Muscle layer of duodenum (tissue), 2 donors: ENCODE data around the gene CDK14.

Source experiments
- H3K27ac ChIP-seq: one replicate; pipeline ENCODE4 v1.7.0; 2013; ENCODE audit warnings: mild to moderate bottlenecking, low read length
- H3K27me3 ChIP-seq: one replicate; pipeline ENCODE4 v1.7.0; 2013; ENCODE audit warnings: low read depth, mild to moderate bottlenecking, control low read depth, low read length
- H3K36me3 ChIP-seq, 2 donors: one replicate each; pipeline ENCODE4 v1.7.0; 2013; ENCODE audit warnings: low read length in 2 of 2, control low read depth in 1 of 2, mild to moderate bottlenecking in 1 of 2; ENCODE audit not compliant: insufficient read depth in 2 of 2, control insufficient read depth in 1 of 2
- H3K4me1 ChIP-seq, 2 donors: one replicate each; pipeline ENCODE4 v1.7.0; 2013; ENCODE audit warnings: low read length in 2 of 2, mild to moderate bottlenecking in 2 of 2, control low read depth in 1 of 2, moderate library complexity in 1 of 2; ENCODE audit not compliant: insufficient read depth in 2 of 2, control insufficient read depth in 1 of 2
- H3K4me3 ChIP-seq, 2 donors: one replicate each; pipeline ENCODE4 v1.7.0; 2013; ENCODE audit warnings: low read length in 2 of 2, low read depth in 1 of 2, mild to moderate bottlenecking in 1 of 2
- H3K9me3 ChIP-seq, 2 donors: one replicate each; pipeline ENCODE4 v1.7.0; 2013; ENCODE audit warnings: low read length in 2 of 2, control low read depth in 1 of 2, mild to moderate bottlenecking in 1 of 2; ENCODE audit not compliant: control insufficient read depth in 1 of 2
- donor health status: healthy.

The CDK14 gene

GRCh38 chr7:90597563-90598253 lies 1.6 kb downstream of the CDK14 start:
- H3K4me1 ChIP-seq: peaks cover 0 to 5% of the 10 kb centered on the region in 2 donors
- no peaks in the 10 kb centered on the region for H3K9me3 ChIP-seq
- H3K27me3 ChIP-seq: no peaks in the 10 kb centered on the region
- no peaks in the 10 kb centered on the region for H3K36me3 ChIP-seq
- peak overlapping the region; percentile 74 to 92 for H3K4me3 ChIP-seq
- H3K27ac ChIP-seq: no peak overlapping the region

GRCh38 chr7:90599038-90599437 lies 2.9 kb downstream of the CDK14 start:
- no peaks in the 10 kb centered on the region for H3K27me3 ChIP-seq
- H3K4me3 ChIP-seq: no peak overlapping the region
- H3K36me3 ChIP-seq: no peaks in the 10 kb centered on the region
- H3K27ac ChIP-seq: no peak overlapping the region
- H3K9me3 ChIP-seq: no peaks in the 10 kb centered on the region
- H3K4me1 ChIP-seq: peaks cover 0 to 5% of the 10 kb centered on the region in 2 donors

DNA sequence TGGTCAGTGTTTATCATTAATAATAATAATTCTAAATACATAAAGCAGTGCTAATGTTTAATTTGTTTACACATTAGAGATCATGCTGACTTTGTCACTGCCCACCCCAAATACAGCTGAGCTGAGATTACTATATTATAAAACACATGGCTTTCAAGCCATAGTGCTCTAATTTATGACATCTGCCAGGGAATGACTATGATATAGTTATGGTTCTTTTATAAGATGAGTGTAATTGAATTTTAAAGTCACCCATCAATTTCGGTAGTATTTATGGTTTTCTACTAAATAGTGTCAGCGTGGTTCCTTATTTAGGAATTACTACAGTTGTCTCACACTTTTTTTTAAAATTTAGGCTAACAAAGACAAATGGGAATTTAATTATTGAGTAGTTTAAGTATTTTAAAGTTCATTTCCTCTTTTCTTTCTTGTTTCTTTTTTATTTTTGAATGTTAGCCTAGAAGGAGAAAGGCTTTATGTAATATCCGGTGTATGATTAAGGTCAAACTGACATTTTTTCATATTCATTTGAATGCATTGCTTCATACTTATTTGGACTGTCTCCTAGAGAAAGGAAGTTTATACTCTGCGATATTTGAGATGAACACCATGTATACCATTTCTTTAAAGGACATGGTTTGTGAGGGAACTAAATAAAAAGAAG lies 3.9 kb downstream of the CDK14 start:
- no peaks in the 10 kb centered on the region for H3K27me3 ChIP-seq
- H3K27ac ChIP-seq: no peak overlapping the region
- no peaks in the 10 kb centered on the region for H3K9me3 ChIP-seq
- H3K36me3 ChIP-seq: no peaks in the 10 kb centered on the region
- H3K4me1 ChIP-seq: peaks cover 0 to 5% of the 10 kb centered on the region in 2 donors
- H3K4me3 ChIP-seq: no peak overlapping the region

GRCh38 chr7:90602303-90602702 lies 6.2 kb downstream of the CDK14 start:
- Histone ChIP-seq H3K4me1 (peaks cover 0 to 5% of the 10 kb centered on the region in 2 donors), H3K9me3 (no peaks in the 10 kb centered on the region), H3K36me3 (no peaks in the 10 kb centered on the region), H3K27me3 (no peaks in the 10 kb centered on the region), H3K4me3 (no peak overlapping the region), H3K27ac (no peak overlapping the region)

GRCh38 chr7:90603346-90603745 lies 7.2 kb downstream of the CDK14 start:
- no peaks in the 10 kb centered on the region for H3K36me3 ChIP-seq
- no peak overlapping the region for H3K4me3 ChIP-seq
- no peaks in the 10 kb centered on the region for H3K9me3 ChIP-seq
- no peaks in the 10 kb centered on the region for H3K27me3 ChIP-seq
- peaks cover 0 to 1% of the 10 kb centered on the region in 2 donors for H3K4me1 ChIP-seq
- H3K27ac ChIP-seq: no peak overlapping the region

GRCh38 chr7:90604383-90604782 lies 8.3 kb downstream of the CDK14 start:
- Histone ChIP-seq H3K4me1 (no peaks in the 10 kb centered on the region), H3K27ac (no peak overlapping the region), H3K9me3 (no peaks in the 10 kb centered on the region), H3K27me3 (no peaks in the 10 kb centered on the region), H3K4me3 (no peak overlapping the region), H3K36me3 (no peaks in the 10 kb centered on the region)

DNA sequence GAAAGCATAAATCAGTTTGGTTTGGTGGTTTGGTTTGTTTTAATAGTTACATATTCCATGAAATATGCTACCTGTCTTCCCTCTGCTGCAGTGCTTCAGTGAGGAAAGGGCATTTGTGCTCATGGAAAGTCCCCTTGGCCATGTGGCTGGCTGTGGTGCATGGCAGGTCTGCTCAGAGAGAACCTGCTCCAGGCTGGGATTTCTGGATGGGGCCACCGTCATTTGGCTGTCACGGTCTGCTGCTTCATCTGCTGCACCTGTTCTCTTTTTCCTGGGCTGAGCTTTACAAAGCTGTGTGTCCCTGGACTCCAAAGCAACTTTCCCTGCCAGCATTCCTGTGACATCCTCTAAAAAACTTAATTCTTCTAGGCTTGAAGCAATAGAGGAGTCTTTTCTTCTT lies 8.9 kb downstream of the CDK14 start:
- Histone ChIP-seq H3K27ac (no peak overlapping the region), H3K4me3 (no peak overlapping the region), H3K36me3 (no peaks in the 10 kb centered on the region), H3K4me1 (no peaks in the 10 kb centered on the region), H3K9me3 (no peaks in the 10 kb centered on the region), H3K27me3 (no peaks in the 10 kb centered on the region)

- Histone ChIP-seq H3K27ac (no peak overlapping the region), H3K9me3 (no peaks in the 10 kb centered on the region)
Measured at GRCh38 chr7:90607196-90607595, 11.1 kb downstream of the CDK14 start.

DNA sequence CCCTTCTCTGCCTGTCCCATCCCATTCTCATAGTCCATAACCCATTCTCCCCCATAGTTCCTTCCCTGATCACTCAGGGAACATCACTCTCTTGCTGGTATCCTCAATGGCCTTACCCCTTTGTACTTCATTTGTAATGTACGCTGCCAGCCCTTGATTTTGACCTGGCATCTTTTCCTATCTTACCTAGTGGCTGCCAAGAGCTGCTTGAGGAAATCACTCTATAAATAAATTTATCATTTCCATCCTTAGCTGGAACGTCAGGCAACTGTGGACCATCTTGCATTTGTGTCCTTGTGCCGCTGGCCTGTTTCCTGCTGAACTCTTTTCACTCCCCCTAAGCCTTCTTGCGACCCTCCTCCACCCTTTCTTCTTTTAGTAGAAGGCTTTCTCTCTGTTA lies 14.0 kb downstream of the CDK14 start:
- no peaks in the 10 kb centered on the region for H3K9me3 ChIP-seq
- H3K27me3 ChIP-seq: no peaks in the 10 kb centered on the region
- no peaks in the 10 kb centered on the region for H3K4me1 ChIP-seq
- H3K27ac ChIP-seq: no peak overlapping the region
- H3K4me3 ChIP-seq: no peak overlapping the region
- H3K36me3 ChIP-seq: no peaks in the 10 kb centered on the region

More at GRCh38 chr7:90607196-90607595, 11.1 kb downstream of the CDK14 start:
- H3K36me3 ChIP-seq: no peaks in the 10 kb centered on the region
- no peak overlapping the region for H3K4me3 ChIP-seq
- H3K27me3 ChIP-seq: no peaks in the 10 kb centered on the region
- no peaks in the 10 kb centered on the region for H3K4me1 ChIP-seq

DNA sequence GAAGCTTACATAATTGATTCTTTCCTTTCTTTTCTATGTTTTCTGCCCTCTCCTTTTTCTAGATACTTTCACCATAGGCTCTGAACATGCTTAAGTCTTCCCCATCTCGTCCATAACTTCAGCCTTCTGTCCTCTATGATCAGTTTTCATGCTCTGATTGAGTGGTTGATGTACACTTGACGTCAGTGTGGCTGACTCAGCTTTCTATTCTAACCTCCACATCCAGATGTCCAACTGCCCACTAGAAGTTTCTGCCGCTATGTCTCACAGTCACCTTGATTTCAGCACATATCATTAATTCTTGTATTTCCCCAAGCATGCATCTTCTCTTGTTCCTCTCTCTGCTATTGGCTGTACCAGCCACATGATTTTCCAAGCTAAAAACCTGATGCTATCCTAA lies 15.0 kb downstream of the CDK14 start:
- no peaks in the 10 kb centered on the region for H3K27me3 ChIP-seq
- no peaks in the 10 kb centered on the region for H3K4me1 ChIP-seq
- H3K9me3 ChIP-seq: no peaks in the 10 kb centered on the region
- H3K27ac ChIP-seq: no peak overlapping the region
- no peaks in the 10 kb centered on the region for H3K36me3 ChIP-seq
- H3K4me3 ChIP-seq: no peak overlapping the region

DNA sequence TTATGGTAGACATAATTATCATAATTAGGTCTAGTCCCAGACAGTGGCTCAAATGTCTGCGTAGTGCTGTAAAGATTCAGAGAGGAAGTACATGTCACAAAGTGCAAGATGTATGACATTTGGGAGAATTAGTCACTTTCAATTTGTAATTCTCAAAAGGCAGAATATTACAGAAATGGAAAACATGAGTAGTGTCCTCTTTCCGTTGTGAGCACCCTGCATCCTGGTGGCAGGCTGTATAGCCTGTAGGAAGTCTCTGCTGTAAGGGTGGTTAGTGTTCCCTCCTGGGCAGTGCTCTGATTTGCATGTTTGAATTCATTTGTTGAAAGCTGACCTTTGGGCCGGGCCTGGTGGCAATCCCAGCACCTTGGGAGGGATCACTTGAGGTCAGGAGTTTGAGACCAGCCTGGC lies 17.0 kb downstream of the CDK14 start:
- no peak overlapping the region for H3K27ac ChIP-seq
- H3K27me3 ChIP-seq: no peaks in the 10 kb centered on the region
- H3K4me1 ChIP-seq: no peaks in the 10 kb centered on the region
- H3K9me3 ChIP-seq: no peaks in the 10 kb centered on the region
- no peak overlapping the region for H3K4me3 ChIP-seq
- no peaks in the 10 kb centered on the region for H3K36me3 ChIP-seq

GRCh38 chr7:90617442-90617841 lies 21.3 kb downstream of the CDK14 start:
- Histone ChIP-seq H3K36me3 (no peaks in the 10 kb centered on the region), H3K9me3 (no peaks in the 10 kb centered on the region), H3K4me3 (no peak overlapping the region), H3K27ac (no peak overlapping the region), H3K27me3 (no peaks in the 10 kb centered on the region), H3K4me1 (peaks cover 0 to 4% of the 10 kb centered on the region in 2 donors)
